HepG2 (cell line): ENCODE data around the gene CAPN15. TPM values are rescaled to one million over a fixed set of nuclear protein-coding genes. Genes with fewer than 3 reads are reported as not detected.
A peak's percentile ranks its signal among the peaks of the same experiment; 100 is the strongest.

Source experiments
- ATAC-seq: fragments of 200-7000 bp; cut with Tn5 transposase; 3 replicates; pipeline ENCODE4 v1.9.1; 2020; ENCODE audit warnings: mild to moderate bottlenecking, moderate library complexity
- BruUV-seq: library from RNA; stranded (reverse); fragments of 400-500 nt; replicated peaks from 2 replicates; lab custom pipeline; 2021; lab: Mats Ljungman, UMichigan
- CTCF ChIA-PET: fragments of 300-600 bp; formaldehyde crosslinking; extraction: SDS; loops from one replicate; lab custom pipeline; 2021; ENCODE audit warnings: low total read pairs, inconsistent platforms, low intra/inter-chr PET ratio; lab: Yijun Ruan, JAX
- POLR2A ChIA-PET: fragments of 350-600 bp; sonication (Branson Sonifier 250); formaldehyde crosslinking; loops from one replicate; lab custom pipeline; 2020; ENCODE audit warnings: antibody characterized with exemption, inconsistent platforms; lab: Yijun Ruan, JAX
- DNase-seq: peaks from one replicate; pipeline ENCODE4 v3.0.0-alpha.2; 2015; ENCODE audit warnings: low spot score
- FAIRE-seq: peaks from 3 replicates; lab custom pipeline; 2011; peaks lifted over from hg19 to GRCh38; lab: Jason Lieb, UNC
- H2AFZ ChIP-seq: one replicate; pipeline ENCODE4 v1.6.1; 2011; ENCODE audit warnings: low read length, inconsistent platforms
- H3K27ac ChIP-seq: fragments of 300-600 bp; 3 replicates; pipeline ENCODE4 v1.8.0; 2011; ENCODE audit warnings: mixed run types, mild to moderate bottlenecking, mixed read lengths, low read length, inconsistent platforms; ENCODE audit not compliant: insufficient read depth; ENCODE audit errors: extremely low read length
- H3K27me3 ChIP-seq, 2 experiments: fragments of 200-600 bp in 1 of 2; 2 replicates in 1 of 2; 3 replicates in 1 of 2; pipeline versions ENCODE4 v1.6.0 to v1.8.0; 2011; ENCODE audit warnings: low read length in 2 of 2, mild to moderate bottlenecking in 2 of 2, moderate library complexity in 2 of 2, inconsistent platforms in 1 of 2; ENCODE audit not compliant: insufficient read depth in 2 of 2, control insufficient read depth in 1 of 2
- H3K36me3 ChIP-seq, 2 experiments: fragments of 200-600 bp in 1 of 2; replicated peaks in 1 of 2; 2 replicates in 1 of 2; 3 replicates in 1 of 2; pipeline versions ENCODE4 v1.5.1 to v1.8.0; 2011; ENCODE audit warnings: low read length in 2 of 2, inconsistent platforms in 1 of 2; ENCODE audit not compliant: insufficient read depth in 2 of 2, control insufficient read depth in 1 of 2
- H3K4me1 ChIP-seq: 2 replicates; pipeline ENCODE4 v1.5.1; 2012; ENCODE audit warnings: low read length, inconsistent platforms; ENCODE audit not compliant: insufficient read depth
- H3K4me2 ChIP-seq: 2 replicates; pipeline ENCODE4 v1.6.0; 2011; ENCODE audit warnings: low read depth, low read length, inconsistent platforms
- H3K4me3 ChIP-seq, 3 experiments: fragments of 200-600 bp in 1 of 3; sonication (generic), shearing (Covaris generic) in 1 of 3; replicated peaks in 1 of 3; 2 replicates each; pipeline ENCODE4 v1.5.1; 2011 to 2016; ENCODE audit warnings: low read length in 3 of 3, inconsistent platforms in 2 of 3, low read depth in 2 of 3, mild to moderate bottlenecking in 2 of 3, control low read depth in 1 of 3, mixed read lengths in 1 of 3; ENCODE audit not compliant: insufficient read depth in 1 of 3
- H3K79me2 ChIP-seq: one replicate; pipeline ENCODE4 v1.6.1; 2011; ENCODE audit warnings: low read length, inconsistent platforms; ENCODE audit not compliant: insufficient read depth
- H3K9ac ChIP-seq: 2 replicates; pipeline ENCODE4 v1.6.0; 2011; ENCODE audit warnings: mild to moderate bottlenecking, low read depth, low read length, inconsistent platforms; ENCODE audit not compliant: insufficient read depth
- H3K9me3 ChIP-seq: 2 replicates; pipeline ENCODE4 v1.5.1; 2012; ENCODE audit warnings: mild to moderate bottlenecking, low read length
- H4K20me1 ChIP-seq: 2 replicates; pipeline ENCODE4 v1.6.0; 2011; ENCODE audit warnings: inconsistent platforms, mild to moderate bottlenecking, low read length, moderate library complexity; ENCODE audit not compliant: insufficient read depth
- CHD2 ChIP-seq: IDR thresholded peaks from 2 replicates; pipeline ENCODE4 v1.6.1; 2011; ENCODE audit warnings: low read depth, low read length, improper control_type of control experiment
- GABPA ChIP-seq, 2 experiments: IDR thresholded peaks; 2 replicates each; pipeline ENCODE4 v1.6.1; 2011 to 2016; ENCODE audit warnings: low read depth in 2 of 2, low read length in 1 of 2, missing biosample characterization in 1 of 2, missing genetic modification characterization in 1 of 2
- KAT8 ChIP-seq: IDR thresholded peaks from 2 replicates; pipeline ENCODE4 v1.6.1; 2016; ENCODE audit warnings: missing genetic modification reagents, missing compliant biosample characterization
- LCORL ChIP-seq, 2 experiments: fragments of 450-650 bp in 1 of 2; sonication (generic) in 1 of 2; formaldehyde crosslinking in 1 of 2; IDR thresholded peaks; 2 replicates each; pipeline versions ENCODE4 v1.5.0 to v1.6.1; 2017 to 2020; ENCODE audit warnings: antibody characterized with exemption in 1 of 2, missing genetic modification reagents in 1 of 2
- MBD4 ChIP-seq: IDR thresholded peaks from 2 replicates; pipeline ENCODE4 v1.6.1; 2012; ENCODE audit warnings: low read length, inconsistent platforms, borderline replicate concordance
- SPEN ChIP-seq: sonication (generic); formaldehyde crosslinking; IDR thresholded peaks from 2 replicates; pipeline ENCODE4 v1.5.1; 2020; ENCODE audit warnings: low read depth, mild to moderate bottlenecking, missing genetic modification reagents
- ZNF543 ChIP-seq: sonication (generic); formaldehyde crosslinking; IDR thresholded peaks from 2 replicates; pipeline ENCODE4 v1.4.0; 2020; ENCODE audit warnings: mild to moderate bottlenecking, missing genetic modification reagents
- ZNF598 ChIP-seq: sonication (generic); formaldehyde crosslinking; IDR thresholded peaks from 2 replicates; pipeline ENCODE4 v1.5.1; 2020; ENCODE audit warnings: mild to moderate bottlenecking, missing genetic modification reagents, borderline replicate concordance
- ZNF740 ChIP-seq: sonication (generic); formaldehyde crosslinking; IDR thresholded peaks from 2 replicates; pipeline ENCODE4 v1.4.0; 2020; ENCODE audit warnings: missing genetic modification reagents
- WGBS: methylation state at CpG from one replicate; pipeline ENCODE4 v1.1.6; 2017; ENCODE audit warnings: low lambda C conversion rate; 5-methylcytosine and 5-hydroxymethylcytosine counted together
- in situ Hi-C: cut with HindIII; loops from 2 replicates; pipeline ENCODE4 v1.10.0; 2017; ENCODE audit warnings: low pct_unique_long_range_greater_than_20kb; ENCODE audit not compliant: extremely low pct_ligation_motif_present
- intact Hi-C: fragments of 100-400 bp; cut with micrococcal nuclease; formaldehyde crosslinking; loops from one replicate; pipeline ENCODE4 v1.10.0; 2022; ENCODE audit not compliant: unreplicated experiment
- polyA plus RNA-seq, 8 experiments: library from polyadenylated mRNA; depleted of rRNA in 3 of 8; stranded (reverse) in 7 of 8; unstranded in 1 of 8; fragments of >200 nt; fragmentation: Illumina TruSeq in 4 of 8; extraction: Trizol in 4 of 8; gene quantifications; 2 replicates each; pipeline versions ENCODE4 v1.2.1 to v1.2.3, GENCODE V29; 2011 to 2016; ENCODE audit warnings: low read depth in 4 of 8, missing spikeins in 1 of 8, mixed read lengths in 1 of 8; ENCODE audit not compliant: insufficient read depth in 1 of 8
- total RNA-seq, 5 experiments: library from RNA; depleted of rRNA; stranded (reverse); fragments of >200 nt; fragmentation: Illumina TruSeq; extraction: Trizol; gene quantifications; 2 replicates each; pipeline ENCODE4 v1.2.3, GENCODE V29; 2016; ENCODE audit warnings: low read depth in 1 of 5
- TF ChIP-seq, protein P1 (sequence below): sonication (generic); formaldehyde crosslinking; IDR thresholded peaks from 2 replicates; pipeline ENCODE4 v1.4.0; 2020; ENCODE audit warnings: missing genetic modification reagents
- TF ChIP-seq, protein P2 (sequence below): IDR thresholded peaks from 2 replicates; pipeline ENCODE4 v1.6.1; 2016; ENCODE audit warnings: mild to moderate bottlenecking

Gene CAPN15
- total and polyA plus RNA-seq, 2 of the 13 experiments (the other 11 are each of a cell fraction or from before 2014, with no cell fraction given) = 14.9 to 24.5 TPM

DNA sequence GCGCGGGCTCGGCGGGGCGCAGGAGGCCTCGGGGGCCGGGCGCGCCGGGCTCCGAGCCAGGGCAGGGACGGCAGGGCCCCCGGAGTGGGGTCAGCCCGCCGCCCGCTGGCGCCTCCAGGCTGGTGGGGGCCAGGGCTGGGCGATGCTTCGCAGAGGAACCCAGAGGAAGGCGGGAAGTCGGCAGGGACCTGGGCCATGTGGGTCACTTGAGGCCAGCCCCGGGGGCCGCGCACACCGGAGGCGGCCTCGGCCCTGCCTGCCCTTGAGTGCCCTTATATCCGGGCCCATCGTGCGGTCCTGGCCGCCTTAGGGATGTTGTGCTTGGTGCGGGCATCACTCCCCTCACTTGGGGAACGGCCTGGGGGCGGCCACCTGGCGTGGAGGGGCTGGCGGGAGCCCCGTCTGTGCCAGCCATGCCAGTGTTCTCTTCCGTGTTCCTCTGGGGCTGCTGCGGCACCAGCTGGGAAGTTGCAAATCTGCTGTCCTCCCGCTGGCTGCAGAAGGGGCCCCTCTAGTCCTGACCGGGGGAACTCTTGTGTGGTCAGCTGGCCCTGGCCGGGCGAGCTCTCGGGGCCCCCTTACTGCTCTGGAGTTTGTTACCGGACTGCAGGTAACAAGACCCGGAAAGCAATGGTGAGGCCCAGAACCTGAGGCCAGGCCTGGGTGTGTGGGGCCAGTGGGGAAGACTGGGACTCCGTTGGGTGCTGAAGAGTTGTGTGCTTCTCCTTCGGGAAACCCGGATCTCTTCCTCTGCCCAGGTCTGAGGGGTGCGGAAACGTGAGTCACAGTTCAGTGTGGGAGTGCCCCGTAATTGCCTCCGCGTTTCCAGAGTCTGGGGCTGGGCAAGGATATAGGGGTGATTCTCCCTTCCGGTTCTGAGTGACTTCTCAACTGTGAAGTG is 849 bp downstream of the CAPN15 start:
- no peak for ATAC-seq
- Histone ChIP-seq H3K4me1 (peaks cover 63% of the 10 kb centered on the region), H3K4me2 (peak overlapping the region; percentile 91), H3K27ac (peak overlapping the region; percentile 71), H3K27me3 (no peaks in the 10 kb centered on the region; a peak in 1 of 5 replicates), H3K36me3 (peaks cover 0 to 5% of the 10 kb centered on the region in 2 experiments; a peak in 1 of 5 replicates), H3K9ac (peak overlapping the region; percentile 89), H4K20me1 (peaks cover 16% of the 10 kb centered on the region; the same call in 1 of the 2 replicates), H3K79me2 (peaks cover 65% of the 10 kb centered on the region), H3K4me3 (peak overlapping the region; percentile 79 to 96 (median 96)), H2AFZ (no peak overlapping the region), H3K9me3 (no peaks in the 10 kb centered on the region)
- ChIA-PET CTCF (no interaction called here), POLR2A (interaction anchor here (1.0 to 2.7 kb wide), 7 partner anchors 10 to 116 kb away, joined by 3 to 35 read pairs (median 6); partner anchors contain the start of gene PIGQ)
- 5% methylated on average over 7 of the region's 55 CpGs for WGBS
- no peak for FAIRE-seq
- in situ Hi-C loops (no loop called here), intact Hi-C loops (no loop called here)
- DNase-seq = no peak
- no TSS peak for BruUV-seq
- TF ChIP-seq MBD4 (no peak), SPEN (CRISPR knock-in tag) (peak; percentile 49; the same call in 1 of the 2 replicates), GABPA (IDR thresholded peaks at IDR 0.05; ENCODE audit: low read depth, low read length) (no peak), GABPA (CRISPR knock-in tag; IDR thresholded peaks at IDR 0.05; ENCODE audit: low read depth) (0 out of 2 replicates have a peak, but pooled peaks have one; percentile 36), KAT8 (CRISPR knock-in tag) (no peak), CHD2 (no peak), ZNF598 (CRISPR knock-in tag) (no peak), ZNF740 (CRISPR knock-in tag) (no peak), ZNF543 (no peak), LCORL (IDR thresholded peaks at IDR 0.05) (no peak), LCORL (CRISPR knock-in tag; IDR thresholded peaks at IDR 0.05) (0 out of 2 replicates have a peak, but pooled peaks have one; percentile 20)
- TF ChIP-seq, protein P1, sequence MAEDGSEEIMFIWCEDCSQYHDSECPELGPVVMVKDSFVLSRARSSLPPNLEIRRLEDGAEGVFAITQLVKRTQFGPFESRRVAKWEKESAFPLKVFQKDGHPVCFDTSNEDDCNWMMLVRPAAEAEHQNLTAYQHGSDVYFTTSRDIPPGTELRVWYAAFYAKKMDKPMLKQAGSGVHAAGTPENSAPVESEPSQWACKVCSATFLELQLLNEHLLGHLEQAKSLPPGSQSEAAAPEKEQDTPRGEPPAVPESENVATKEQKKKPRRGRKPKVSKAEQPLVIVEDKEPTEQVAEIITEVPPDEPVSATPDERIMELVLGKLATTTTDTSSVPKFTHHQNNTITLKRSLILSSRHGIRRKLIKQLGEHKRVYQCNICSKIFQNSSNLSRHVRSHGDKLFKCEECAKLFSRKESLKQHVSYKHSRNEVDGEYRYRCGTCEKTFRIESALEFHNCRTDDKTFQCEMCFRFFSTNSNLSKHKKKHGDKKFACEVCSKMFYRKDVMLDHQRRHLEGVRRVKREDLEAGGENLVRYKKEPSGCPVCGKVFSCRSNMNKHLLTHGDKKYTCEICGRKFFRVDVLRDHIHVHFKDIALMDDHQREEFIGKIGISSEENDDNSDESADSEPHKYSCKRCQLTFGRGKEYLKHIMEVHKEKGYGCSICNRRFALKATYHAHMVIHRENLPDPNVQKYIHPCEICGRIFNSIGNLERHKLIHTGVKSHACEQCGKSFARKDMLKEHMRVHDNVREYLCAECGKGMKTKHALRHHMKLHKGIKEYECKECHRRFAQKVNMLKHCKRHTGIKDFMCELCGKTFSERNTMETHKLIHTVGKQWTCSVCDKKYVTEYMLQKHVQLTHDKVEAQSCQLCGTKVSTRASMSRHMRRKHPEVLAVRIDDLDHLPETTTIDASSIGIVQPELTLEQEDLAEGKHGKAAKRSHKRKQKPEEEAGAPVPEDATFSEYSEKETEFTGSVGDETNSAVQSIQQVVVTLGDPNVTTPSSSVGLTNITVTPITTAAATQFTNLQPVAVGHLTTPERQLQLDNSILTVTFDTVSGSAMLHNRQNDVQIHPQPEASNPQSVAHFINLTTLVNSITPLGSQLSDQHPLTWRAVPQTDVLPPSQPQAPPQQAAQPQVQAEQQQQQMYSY (CRISPR knock-in tag) = 0 out of 2 replicates have a peak, but pooled peaks have one; percentile 56
- TF ChIP-seq, protein P2, sequence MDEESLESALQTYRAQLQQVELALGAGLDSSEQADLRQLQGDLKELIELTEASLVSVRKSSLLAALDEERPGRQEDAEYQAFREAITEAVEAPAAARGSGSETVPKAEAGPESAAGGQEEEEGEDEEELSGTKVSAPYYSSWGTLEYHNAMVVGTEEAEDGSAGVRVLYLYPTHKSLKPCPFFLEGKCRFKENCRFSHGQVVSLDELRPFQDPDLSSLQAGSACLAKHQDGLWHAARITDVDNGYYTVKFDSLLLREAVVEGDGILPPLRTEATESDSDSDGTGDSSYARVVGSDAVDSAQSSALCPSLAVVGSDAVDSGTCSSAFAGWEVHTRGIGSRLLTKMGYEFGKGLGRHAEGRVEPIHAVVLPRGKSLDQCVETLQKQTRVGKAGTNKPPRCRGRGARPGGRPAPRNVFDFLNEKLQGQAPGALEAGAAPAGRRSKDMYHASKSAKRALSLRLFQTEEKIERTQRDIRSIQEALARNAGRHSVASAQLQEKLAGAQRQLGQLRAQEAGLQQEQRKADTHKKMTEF (CRISPR knock-in tag) = no peak
